GM10266 (cell line): ENCODE data around the gene PAX2.

ENCODE experiments used
- DNase-seq: peaks from one replicate; pipeline ENCODE4 v3.0.0; 2012; ENCODE audit errors: extremely low spot score
- CTCF ChIP-seq: IDR thresholded peaks from 2 replicates; pipeline ENCODE4 v1.5.1; 2012; ENCODE audit warnings: mild to moderate bottlenecking, low read depth; ENCODE audit not compliant: control insufficient read depth, insufficient read depth; ENCODE audit errors: missing control alignments

The PAX2 gene

GRCh38 chr10:100826983-100827818, 81.8 kb downstream of the PAX2 start:
- peak; percentile 55 for TF ChIP-seq CTCF
- DNase-seq = peak; percentile 75

- DNase-seq = peak; percentile 77
- TF ChIP-seq CTCF = peak; percentile 26
Measured at GRCh38 chr10:100827819-100828737, 82.7 kb downstream of the PAX2 start.

GRCh38 chr10:100828738-100829096, 83.3 kb downstream of the PAX2 start:
- TF ChIP-seq CTCF = no peak
- DNase-seq = peak; percentile 74

DNA sequence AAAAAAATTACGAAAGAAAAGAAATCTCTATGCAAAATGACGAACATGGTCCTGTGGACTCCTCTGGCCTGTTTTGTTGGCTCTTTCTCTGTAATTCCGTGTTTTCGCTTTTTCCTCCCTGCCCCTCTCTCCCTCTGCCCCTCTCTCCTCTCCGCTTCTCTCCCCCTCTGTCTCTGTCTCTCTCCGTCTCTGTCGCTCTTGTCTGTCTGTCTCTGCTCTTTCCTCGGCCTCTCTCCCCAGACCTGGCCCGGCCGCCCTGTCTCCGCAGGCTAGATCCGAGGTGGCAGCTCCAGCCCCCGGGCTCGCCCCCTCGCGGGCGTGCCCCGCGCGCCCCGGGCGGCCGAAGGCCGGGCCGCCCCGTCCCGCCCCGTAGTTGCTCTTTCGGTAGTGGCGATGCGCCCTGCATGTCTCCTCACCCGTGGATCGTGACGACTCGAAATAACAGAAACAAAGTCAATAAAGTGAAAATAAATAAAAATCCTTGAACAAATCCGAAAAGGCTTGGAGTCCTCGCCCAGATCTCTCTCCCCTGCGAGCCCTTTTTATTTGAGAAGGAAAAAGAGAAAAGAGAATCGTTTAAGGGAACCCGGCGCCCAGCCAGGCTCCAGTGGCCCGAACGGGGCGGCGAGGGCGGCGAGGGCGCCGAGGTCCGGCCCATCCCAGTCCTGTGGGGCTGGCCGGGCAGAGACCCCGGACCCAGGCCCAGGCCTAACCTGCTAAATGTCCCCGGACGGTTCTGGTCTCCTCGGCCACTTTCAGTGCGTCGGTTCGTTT, 83.9 kb downstream of the PAX2 start:
- peak; percentile 50 for DNase-seq

GRCh38 chr10:100829933-100830727, 84.7 kb downstream of the PAX2 start:
- DNase-seq = no peak
- no peak for TF ChIP-seq CTCF

More for the DNA sequence above, 83.9 kb downstream of the PAX2 start:
- TF ChIP-seq CTCF = no peak

DNA sequence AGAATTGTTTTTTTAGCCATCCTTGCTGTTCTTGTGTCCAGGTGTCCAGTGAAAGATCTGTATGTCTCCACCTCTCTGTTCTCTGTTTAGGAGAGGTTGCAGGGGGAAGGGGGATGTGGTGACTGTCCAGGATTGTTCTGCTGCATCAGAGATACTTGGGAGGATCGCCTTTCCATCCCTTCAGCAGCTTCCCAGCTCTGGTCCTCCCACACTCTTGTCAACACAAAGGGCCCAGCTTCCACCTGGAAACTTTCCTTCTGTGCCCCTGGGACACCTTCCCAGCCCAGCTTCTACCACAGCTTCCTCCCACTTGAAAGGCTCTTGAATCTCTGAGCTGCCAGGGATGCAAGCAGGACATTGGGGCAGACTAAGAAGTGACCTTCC, 85.3 kb downstream of the PAX2 start:
- TF ChIP-seq CTCF = no peak
- no peak for DNase-seq
